Caco-2 (cell line): Measurements from ENCODE around the gene HYAL1. TPM values are rescaled to one million over a fixed set of nuclear protein-coding genes. Genes with fewer than 3 reads are reported as not detected.
A peak's percentile ranks its signal among the peaks of the same experiment; 100 is the strongest.

Experiments
- BruUV-seq: library from RNA; stranded (reverse); fragments of 400-500 nt; replicated peaks from 2 replicates; lab custom pipeline; 2021; lab: Mats Ljungman, UMichigan
- CTCF ChIA-PET: fragments of 300-600 bp; sonication (Branson Sonifier 250); formaldehyde crosslinking; loops from one replicate; lab custom pipeline; 2022; ENCODE audit warnings: antibody characterized with exemption; lab: Charles Lee
- POLR2A ChIA-PET: fragments of 300-600 bp; sonication (Branson Sonifier 250); formaldehyde crosslinking; loops from one replicate; lab custom pipeline; 2022; ENCODE audit warnings: antibody characterized with exemption; lab: Charles Lee
- DNase-seq, 2 experiments: peaks; one replicate each; pipeline versions ENCODE4 v3.0.0 to v3.0.0-alpha.2; 2020 to 2022
- H3K27me3 ChIP-seq: replicated peaks from 2 replicates; pipeline ENCODE4 v1.6.0; 2011; ENCODE audit warnings: low read length; ENCODE audit not compliant: control insufficient read depth, insufficient read depth
- H3K36me3 ChIP-seq: 2 replicates; pipeline ENCODE4 v1.5.1; 2011; ENCODE audit warnings: low read length; ENCODE audit not compliant: control insufficient read depth, insufficient read depth
- H3K4me1 ChIP-seq: fragments of 250-450 bp; sonication (Bioruptor Pico); 2 replicates; pipeline ENCODE4 v1.5.1; 2020; ENCODE audit warnings: mild to moderate bottlenecking
- H3K4me3 ChIP-seq: 2 replicates; pipeline ENCODE4 v1.5.1; 2011; ENCODE audit warnings: low read depth, mild to moderate bottlenecking, control low read depth, low read length
- H3K9me3 ChIP-seq: fragments of 250-450 bp; sonication (Bioruptor Pico); 2 replicates; pipeline ENCODE4 v1.5.1; 2020; ENCODE audit warnings: mild to moderate bottlenecking, moderate library complexity
- H3K27ac Mint-ChIP-seq: one replicate; pipeline ENCODE4 v1.8.0; 2022; ENCODE audit warnings: mixed read lengths; ENCODE audit not compliant: unreplicated experiment
- H3K27me3 Mint-ChIP-seq: one replicate; pipeline ENCODE4 v1.8.0; 2022; ENCODE audit warnings: mixed read lengths; ENCODE audit not compliant: insufficient read depth, unreplicated experiment
- H3K36me3 Mint-ChIP-seq: one replicate; pipeline ENCODE4 v1.8.0; 2022; ENCODE audit warnings: mild to moderate bottlenecking, mixed read lengths; ENCODE audit not compliant: insufficient read depth, unreplicated experiment
- H3K4me1 Mint-ChIP-seq: one replicate; pipeline ENCODE4 v1.8.0; 2022; ENCODE audit warnings: low read depth, mixed read lengths; ENCODE audit not compliant: unreplicated experiment
- H3K4me3 Mint-ChIP-seq: one replicate; pipeline ENCODE4 v1.8.0; 2022; ENCODE audit warnings: mild to moderate bottlenecking, moderate library complexity, mixed read lengths; ENCODE audit not compliant: unreplicated experiment
- H3K9me3 Mint-ChIP-seq: one replicate; pipeline ENCODE4 v1.8.0; 2022; ENCODE audit warnings: mixed read lengths; ENCODE audit not compliant: unreplicated experiment
- intact Hi-C: fragments of 100-400 bp; cut with micrococcal nuclease; formaldehyde crosslinking; loops from one replicate; pipeline ENCODE4 v1.10.0; 2022; ENCODE audit not compliant: unreplicated experiment
- total RNA-seq: library from RNA; stranded (reverse); gene quantifications from 2 replicates; pipeline ENCODE4 v1.2.3, GENCODE V29; 2022
- TF ChIP-seq, protein P1 (sequence below), 2 experiments: fragments of 200-600 bp in 1 of 2; IDR thresholded peaks; 1 replicate in 1 of 2; 2 replicates in 1 of 2; pipeline versions ENCODE4 v1.5.1 to v1.8.0; 2011 to 2022; ENCODE audit warnings: antibody characterized with exemption in 1 of 2, control low read depth in 1 of 2, inconsistent platforms in 1 of 2, low read depth in 1 of 2, low read length in 1 of 2, mild to moderate bottlenecking in 1 of 2, moderate library complexity in 1 of 2; ENCODE audit not compliant: insufficient read depth in 1 of 2, severe bottlenecking in 1 of 2, unreplicated experiment in 1 of 2

HYAL1 gene
- total RNA-seq, 1 experiment from 2014 or later = 2.3 TPM

DNA sequence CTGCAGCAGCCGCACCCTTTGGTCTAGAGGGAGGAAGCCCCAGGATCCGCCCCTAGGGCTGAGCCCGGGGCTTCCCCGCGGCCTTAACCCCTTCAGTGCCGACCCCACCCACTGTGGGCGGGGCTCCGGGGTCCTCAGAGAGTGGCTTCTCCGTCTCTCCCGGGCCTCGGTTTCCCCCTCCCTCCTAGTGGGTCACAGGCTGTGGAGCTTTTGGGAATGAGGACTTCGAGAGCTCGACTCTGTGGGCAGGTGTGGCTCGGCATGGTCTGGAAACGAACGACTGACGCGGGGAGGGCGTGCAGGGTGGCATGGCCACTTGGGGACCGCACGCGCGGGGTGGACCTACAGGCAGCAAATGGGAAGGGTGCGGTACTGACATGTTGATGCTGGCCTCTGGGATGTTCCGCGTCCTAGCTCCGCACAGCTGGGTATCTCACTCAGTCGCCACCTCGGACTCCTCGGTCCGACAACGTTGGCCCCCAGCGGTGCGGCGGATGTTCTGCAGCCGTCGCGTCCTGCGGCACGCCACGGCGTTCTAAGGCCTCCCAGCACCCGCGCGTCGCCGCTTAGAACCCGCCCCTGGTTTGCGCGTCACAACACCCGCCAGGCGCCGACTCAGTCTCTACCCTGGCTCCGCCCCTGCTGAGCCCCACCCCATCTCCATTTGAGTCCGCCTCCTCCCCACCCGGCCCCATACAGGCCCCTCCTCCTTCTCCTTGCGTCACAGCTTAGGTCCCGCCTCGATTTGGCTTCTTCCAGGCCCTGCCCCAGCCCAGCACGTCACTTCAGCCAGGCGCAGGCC is 4.3 kb downstream of the HYAL1 start, which contains the start of the genes HYAL3 and NAA80:
Gene HYAL3, minus strand, starts transcription at position 570 of the 802 bp plus-strand sequence. CDS start 3,803 bp downstream, outside the sequence.
Gene NAA80, minus strand, starts transcription at position 570 of the 802 bp plus-strand sequence. CDS start 1,942 bp downstream, outside the sequence.
- Mint-ChIP-seq H3K4me3 (peak within 1 kb of the TSS; percentile 97), H3K9me3 (no peaks in the 10 kb centered on the region), H3K4me1 (peaks cover 11% of the 10 kb centered on the region), H3K27ac (peak within 1 kb of the TSS; percentile 95), H3K36me3 (peaks cover 11% of the 10 kb centered on the region), H3K27me3 (no peaks in the 10 kb centered on the region)
- TF ChIP-seq, protein P1, sequence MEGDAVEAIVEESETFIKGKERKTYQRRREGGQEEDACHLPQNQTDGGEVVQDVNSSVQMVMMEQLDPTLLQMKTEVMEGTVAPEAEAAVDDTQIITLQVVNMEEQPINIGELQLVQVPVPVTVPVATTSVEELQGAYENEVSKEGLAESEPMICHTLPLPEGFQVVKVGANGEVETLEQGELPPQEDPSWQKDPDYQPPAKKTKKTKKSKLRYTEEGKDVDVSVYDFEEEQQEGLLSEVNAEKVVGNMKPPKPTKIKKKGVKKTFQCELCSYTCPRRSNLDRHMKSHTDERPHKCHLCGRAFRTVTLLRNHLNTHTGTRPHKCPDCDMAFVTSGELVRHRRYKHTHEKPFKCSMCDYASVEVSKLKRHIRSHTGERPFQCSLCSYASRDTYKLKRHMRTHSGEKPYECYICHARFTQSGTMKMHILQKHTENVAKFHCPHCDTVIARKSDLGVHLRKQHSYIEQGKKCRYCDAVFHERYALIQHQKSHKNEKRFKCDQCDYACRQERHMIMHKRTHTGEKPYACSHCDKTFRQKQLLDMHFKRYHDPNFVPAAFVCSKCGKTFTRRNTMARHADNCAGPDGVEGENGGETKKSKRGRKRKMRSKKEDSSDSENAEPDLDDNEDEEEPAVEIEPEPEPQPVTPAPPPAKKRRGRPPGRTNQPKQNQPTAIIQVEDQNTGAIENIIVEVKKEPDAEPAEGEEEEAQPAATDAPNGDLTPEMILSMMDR (IDR thresholded peaks at IDR 0.05; ENCODE audit: insufficient read depth in 1 of 2, low read depth in 1 of 2, low read length in 1 of 2, severe bottlenecking in 1 of 2, unreplicated experiment in 1 of 2) = peak; percentile 15 to 26
- no peaks in the 10 kb centered on the region; the same call in 1 of the 2 replicates for H3K36me3 ChIP-seq
- ChIA-PET POLR2A (interaction anchor here (0.6 to 1.4 kb wide), 8 partner anchors 11 to 1281 kb away, joined by 3 to 17 read pairs (median 6); partner anchors contain the start of genes DALRD3 and GNAI2), CTCF (interaction anchor here (0.7 to 1.3 kb wide), 10 partner anchors 17 to 1200 kb away, joined by 3 to 8 read pairs (median 4); partner anchors contain the start of gene LSMEM2)
- H3K4me3 ChIP-seq = peak within 1 kb of the TSS; percentile 47
- peak; percentile 99 for DNase-seq
- no TSS peak for BruUV-seq
- H3K27me3 ChIP-seq = no peaks in the 10 kb centered on the region
- intact Hi-C loops = loop anchor here (1.0 to 2.0 kb wide), 4 partner anchors 18 to 62 kb away; partner anchors contain the start of gene GNAI2
- no peaks in the 10 kb centered on the region for H3K9me3 ChIP-seq
- H3K4me1 ChIP-seq = peaks cover 20% of the 10 kb centered on the region

GRCh38 chr3:50297896-50298725 is 5.3 kb downstream of the HYAL1 start:
- H3K27ac Mint-ChIP-seq = peak overlapping the region; percentile 95
- H3K4me3 ChIP-seq = peak overlapping the region; percentile 47
- no peaks in the 10 kb centered on the region for H3K9me3 Mint-ChIP-seq
- H3K27me3 ChIP-seq = no peaks in the 10 kb centered on the region
- H3K27me3 Mint-ChIP-seq = no peaks in the 10 kb centered on the region
- H3K4me3 Mint-ChIP-seq = peak overlapping the region; percentile 97
- TF ChIP-seq, protein P1 (IDR thresholded peaks at IDR 0.05; ENCODE audit: insufficient read depth in 1 of 2, low read depth in 1 of 2, low read length in 1 of 2, severe bottlenecking in 1 of 2, unreplicated experiment in 1 of 2) = peak in 1 of 2 experiments; percentile 16
- BruUV-seq = TSS peak; percentile 45
- peaks cover 12% of the 10 kb centered on the region for H3K4me1 Mint-ChIP-seq
- H3K9me3 ChIP-seq = no peaks in the 10 kb centered on the region
- peaks cover 11% of the 10 kb centered on the region for H3K36me3 Mint-ChIP-seq
- CTCF ChIA-PET = no interaction called here
- POLR2A ChIA-PET = no interaction called here
- no peak for DNase-seq
- H3K36me3 ChIP-seq = no peaks in the 10 kb centered on the region; the same call in 1 of the 2 replicates
- peaks cover 18% of the 10 kb centered on the region for H3K4me1 ChIP-seq
- intact Hi-C loops = loop anchor here (2.0 kb wide), 3 partner anchors 17 to 61 kb away; partner anchors contain the start of gene GNAI2

GRCh38 chr3:50297384-50297775 is 6.0 kb downstream of the HYAL1 start:
- H3K27me3 ChIP-seq = no peaks in the 10 kb centered on the region
- ChIA-PET POLR2A (no interaction called here), CTCF (no interaction called here)
- H3K9me3 ChIP-seq = no peaks in the 10 kb centered on the region
- H3K4me1 Mint-ChIP-seq = peaks cover 15% of the 10 kb centered on the region
- H3K4me1 ChIP-seq = peaks cover 19% of the 10 kb centered on the region
- H3K27me3 Mint-ChIP-seq = no peaks in the 10 kb centered on the region
- H3K4me3 ChIP-seq = no peak overlapping the region
- peak in 1 of 2 experiments; percentile 26 for DNase-seq
- no peak overlapping the region for H3K4me3 Mint-ChIP-seq
- no peak overlapping the region for H3K27ac Mint-ChIP-seq
- intact Hi-C loops = no loop called here
- peaks cover 15% of the 10 kb centered on the region for H3K36me3 Mint-ChIP-seq
- no TSS peak for BruUV-seq
- TF ChIP-seq, protein P1 (IDR thresholded peaks at IDR 0.05; ENCODE audit: insufficient read depth in 1 of 2, low read depth in 1 of 2, low read length in 1 of 2, severe bottlenecking in 1 of 2, unreplicated experiment in 1 of 2) = no peak
- H3K9me3 Mint-ChIP-seq = no peaks in the 10 kb centered on the region
- H3K36me3 ChIP-seq = no peaks in the 10 kb centered on the region; the same call in 1 of the 2 replicates
